ENCODE measurements around the gene PHF1.
"Not testable (repeated sequence)": the region's sequence is repeated elsewhere in the genome, so short reads cannot be mapped to it uniquely, and the experiment has no call there.

Gene PHF1

GRCh38 chr6:33377171-33377570 lies 33.6 kb upstream of the PHF1 start:
- Histone ChIP-seq H3K36me3 (ENCODE audit: insufficient read depth, low read length) (no peaks in the 10 kb centered on the region), H3K9me3 (ENCODE audit: low read length) (no peaks in the 10 kb centered on the region), H3K27ac (ENCODE audit: low read depth, low read length) (no peak overlapping the region), H3K4me1 (ENCODE audit: insufficient read depth, low read length) (peaks cover 18% of the 10 kb centered on the region), H3K9ac (ENCODE audit: low read length) (no peak overlapping the region), H3K4me3 (ENCODE audit: low read depth in 1 of 2, low read length in 2 of 2) (no peak overlapping the region), H3K27me3 (ENCODE audit: control insufficient read depth in 1 of 2, insufficient read depth in 2 of 2, low read length in 2 of 2) (no peaks in the 10 kb centered on the region)

- not testable (repeated sequence) for H3K4me3 ChIP-seq (ENCODE audit: low read depth in 1 of 2, low read length in 2 of 2); H3K27ac ChIP-seq (ENCODE audit: low read depth, low read length); H3K27me3 ChIP-seq (ENCODE audit: control insufficient read depth in 1 of 2, insufficient read depth in 2 of 2, low read length in 2 of 2); H3K36me3 ChIP-seq (ENCODE audit: insufficient read depth, low read length); H3K9ac ChIP-seq (ENCODE audit: low read length); H3K9me3 ChIP-seq (ENCODE audit: low read length)
- peaks cover 22% of the 10 kb centered on the region for H3K4me1 ChIP-seq (ENCODE audit: insufficient read depth, low read length)
Measured at GRCh38 chr6:33379184-33379583, 31.6 kb upstream of the PHF1 start.

GRCh38 chr6:33380272-33380981 lies 30.4 kb upstream of the PHF1 start:
- Histone ChIP-seq H3K36me3 (ENCODE audit: insufficient read depth, low read length) (no peaks in the 10 kb centered on the region), H3K27ac (ENCODE audit: low read depth, low read length) (no peak overlapping the region), H3K4me1 (ENCODE audit: insufficient read depth, low read length) (peaks cover 10% of the 10 kb centered on the region), H3K9me3 (ENCODE audit: low read length) (no peaks in the 10 kb centered on the region), H3K4me3 (ENCODE audit: low read depth in 1 of 2, low read length in 2 of 2) (no peak overlapping the region), H3K27me3 (ENCODE audit: control insufficient read depth in 1 of 2, insufficient read depth in 2 of 2, low read length in 2 of 2) (no peaks in the 10 kb centered on the region), H3K9ac (ENCODE audit: low read length) (no peak overlapping the region)

- no peak overlapping the region for H3K4me3 ChIP-seq (ENCODE audit: low read depth in 1 of 2, low read length in 2 of 2)
- H3K27me3 ChIP-seq (ENCODE audit: control insufficient read depth in 1 of 2, insufficient read depth in 2 of 2, low read length in 2 of 2), result no peaks in the 10 kb centered on the region
- no peaks in the 10 kb centered on the region for H3K9me3 ChIP-seq (ENCODE audit: low read length)
- no peaks in the 10 kb centered on the region for H3K36me3 ChIP-seq (ENCODE audit: insufficient read depth, low read length)
- no peak overlapping the region for H3K27ac ChIP-seq (ENCODE audit: low read depth, low read length)
- no peak overlapping the region for H3K9ac ChIP-seq (ENCODE audit: low read length)
- peaks cover 6% of the 10 kb centered on the region for H3K4me1 ChIP-seq (ENCODE audit: insufficient read depth, low read length)
Measured at GRCh38 chr6:33383427-33384185, 27.2 kb upstream of the PHF1 start.

GRCh38 chr6:33384581-33385020 lies 26.2 kb upstream of the PHF1 start:
- Histone ChIP-seq H3K27me3 (ENCODE audit: control insufficient read depth in 1 of 2, insufficient read depth in 2 of 2, low read length in 2 of 2) (no peaks in the 10 kb centered on the region), H3K9me3 (ENCODE audit: low read length) (no peaks in the 10 kb centered on the region), H3K27ac (ENCODE audit: low read depth, low read length) (no peak overlapping the region), H3K36me3 (ENCODE audit: insufficient read depth, low read length) (no peaks in the 10 kb centered on the region), H3K4me3 (ENCODE audit: low read depth in 1 of 2, low read length in 2 of 2) (no peak overlapping the region), H3K4me1 (ENCODE audit: insufficient read depth, low read length) (peaks cover 6% of the 10 kb centered on the region), H3K9ac (ENCODE audit: low read length) (no peak overlapping the region)

- H3K9me3 ChIP-seq (ENCODE audit: low read length), result no peaks in the 10 kb centered on the region
- H3K27me3 ChIP-seq (ENCODE audit: control insufficient read depth in 1 of 2, insufficient read depth in 2 of 2, low read length in 2 of 2), result no peaks in the 10 kb centered on the region
- no peak overlapping the region for H3K27ac ChIP-seq (ENCODE audit: low read depth, low read length)
- H3K4me1 ChIP-seq (ENCODE audit: insufficient read depth, low read length), result peaks cover 5% of the 10 kb centered on the region
- no peak overlapping the region for H3K4me3 ChIP-seq (ENCODE audit: low read depth in 1 of 2, low read length in 2 of 2)
- H3K9ac ChIP-seq (ENCODE audit: low read length), result no peak overlapping the region
- H3K36me3 ChIP-seq (ENCODE audit: insufficient read depth, low read length), result no peaks in the 10 kb centered on the region
Measured at GRCh38 chr6:33390173-33390572, 20.6 kb upstream of the PHF1 start.

- peak overlapping the region; percentile 0 to 20 for H3K4me3 ChIP-seq (ENCODE audit: low read depth in 1 of 2, low read length in 2 of 2)
- peaks cover 5% of the 10 kb centered on the region for H3K4me1 ChIP-seq (ENCODE audit: insufficient read depth, low read length)
- H3K9me3 ChIP-seq (ENCODE audit: low read length), result no peaks in the 10 kb centered on the region
- H3K27me3 ChIP-seq (ENCODE audit: control insufficient read depth in 1 of 2, insufficient read depth in 2 of 2, low read length in 2 of 2), result no peaks in the 10 kb centered on the region
- H3K27ac ChIP-seq (ENCODE audit: low read depth, low read length), result peak overlapping the region; percentile 62
- H3K9ac ChIP-seq (ENCODE audit: low read length), result peak overlapping the region; percentile 42
- H3K36me3 ChIP-seq (ENCODE audit: insufficient read depth, low read length), result no peaks in the 10 kb centered on the region
Measured at GRCh38 chr6:33390767-33391277, 20.0 kb upstream of the PHF1 start.

- H3K27ac ChIP-seq (ENCODE audit: low read depth, low read length), result peak within 1 kb of the TSS; percentile 62
- no peaks in the 10 kb centered on the region for H3K27me3 ChIP-seq (ENCODE audit: control insufficient read depth in 1 of 2, insufficient read depth in 2 of 2, low read length in 2 of 2)
- H3K9ac ChIP-seq (ENCODE audit: low read length), result peak within 1 kb of the TSS; percentile 42
- no peaks in the 10 kb centered on the region for H3K36me3 ChIP-seq (ENCODE audit: insufficient read depth, low read length)
- peaks cover 5% of the 10 kb centered on the region for H3K4me1 ChIP-seq (ENCODE audit: insufficient read depth, low read length)
- peak within 1 kb of the TSS; percentile 51 to 71 for H3K4me3 ChIP-seq (ENCODE audit: low read depth in 1 of 2, low read length in 2 of 2)
- H3K9me3 ChIP-seq (ENCODE audit: low read length), result no peaks in the 10 kb centered on the region
Measured at GRCh38 chr6:33391278-33391921, 19.4 kb upstream of the PHF1 start, which contains the start of gene KIFC1. Gene KIFC1 (plus strand): TSS chr6:33391823. CDS start chr6:33391986, 163 bp downstream.

GRCh38 chr6:33391922-33392594 lies 18.8 kb upstream of the PHF1 start:
- no peaks in the 10 kb centered on the region for H3K9me3 ChIP-seq (ENCODE audit: low read length)
- peaks cover 5% of the 10 kb centered on the region for H3K4me1 ChIP-seq (ENCODE audit: insufficient read depth, low read length)
- peak overlapping the region; percentile 51 to 71 for H3K4me3 ChIP-seq (ENCODE audit: low read depth in 1 of 2, low read length in 2 of 2)
- no peaks in the 10 kb centered on the region for H3K36me3 ChIP-seq (ENCODE audit: insufficient read depth, low read length)
- H3K27me3 ChIP-seq (ENCODE audit: control insufficient read depth in 1 of 2, insufficient read depth in 2 of 2, low read length in 2 of 2), result no peaks in the 10 kb centered on the region
- H3K27ac ChIP-seq (ENCODE audit: low read depth, low read length), result peak overlapping the region; percentile 52
- H3K9ac ChIP-seq (ENCODE audit: low read length), result peak overlapping the region; percentile 39

GRCh38 chr6:33392595-33392948 lies 18.2 kb upstream of the PHF1 start:
- Histone ChIP-seq H3K36me3 (ENCODE audit: insufficient read depth, low read length) (no peaks in the 10 kb centered on the region), H3K4me1 (ENCODE audit: insufficient read depth, low read length) (peaks cover 5% of the 10 kb centered on the region), H3K27ac (ENCODE audit: low read depth, low read length) (no peak overlapping the region), H3K9me3 (ENCODE audit: low read length) (no peaks in the 10 kb centered on the region), H3K9ac (ENCODE audit: low read length) (peak overlapping the region; percentile 39), H3K27me3 (ENCODE audit: control insufficient read depth in 1 of 2, insufficient read depth in 2 of 2, low read length in 2 of 2) (no peaks in the 10 kb centered on the region), H3K4me3 (ENCODE audit: low read depth in 1 of 2, low read length in 2 of 2) (peak overlapping the region in 1 of 2 donors; percentile 51)

- Histone ChIP-seq H3K27ac (ENCODE audit: low read depth, low read length) (no peak overlapping the region), H3K36me3 (ENCODE audit: insufficient read depth, low read length) (no peaks in the 10 kb centered on the region), H3K9ac (ENCODE audit: low read length) (no peak overlapping the region), H3K27me3 (ENCODE audit: control insufficient read depth in 1 of 2, insufficient read depth in 2 of 2, low read length in 2 of 2) (no peaks in the 10 kb centered on the region), H3K9me3 (ENCODE audit: low read length) (no peaks in the 10 kb centered on the region), H3K4me1 (ENCODE audit: insufficient read depth, low read length) (peaks cover 5% of the 10 kb centered on the region), H3K4me3 (ENCODE audit: low read depth in 1 of 2, low read length in 2 of 2) (no peak overlapping the region)
Measured at GRCh38 chr6:33392979-33393378, 17.8 kb upstream of the PHF1 start.

All from muscle layer of colon (tissue), 2 donors.